Measurements from ENCODE around the gene CPTP.

The CPTP gene

DNA sequence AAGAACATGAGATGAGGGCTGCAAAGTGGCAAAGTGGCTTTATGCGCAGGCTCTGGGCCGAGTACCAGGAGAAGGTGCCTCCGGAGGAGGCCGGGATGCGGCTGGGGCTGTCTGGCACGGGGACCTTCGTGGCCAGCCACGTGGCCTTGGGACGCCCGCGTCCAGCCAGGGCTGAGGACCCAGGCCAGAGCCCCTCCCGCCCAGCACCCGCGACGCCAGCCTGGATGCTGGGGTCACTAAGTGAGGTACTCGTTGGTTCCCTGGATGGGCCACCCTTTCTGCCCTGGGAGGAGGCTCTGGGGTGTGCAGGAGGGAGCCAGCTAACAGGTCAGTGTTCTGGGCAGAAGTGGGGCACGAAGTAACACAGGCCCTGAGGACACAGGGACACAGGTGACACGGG lies 31.8 kb upstream of the CPTP start:
- no peak for DNase-seq

- DNase-seq = no peak
Observed at GRCh38 chr1:1293263-1294249, 31.0 kb upstream of the CPTP start.

DNA sequence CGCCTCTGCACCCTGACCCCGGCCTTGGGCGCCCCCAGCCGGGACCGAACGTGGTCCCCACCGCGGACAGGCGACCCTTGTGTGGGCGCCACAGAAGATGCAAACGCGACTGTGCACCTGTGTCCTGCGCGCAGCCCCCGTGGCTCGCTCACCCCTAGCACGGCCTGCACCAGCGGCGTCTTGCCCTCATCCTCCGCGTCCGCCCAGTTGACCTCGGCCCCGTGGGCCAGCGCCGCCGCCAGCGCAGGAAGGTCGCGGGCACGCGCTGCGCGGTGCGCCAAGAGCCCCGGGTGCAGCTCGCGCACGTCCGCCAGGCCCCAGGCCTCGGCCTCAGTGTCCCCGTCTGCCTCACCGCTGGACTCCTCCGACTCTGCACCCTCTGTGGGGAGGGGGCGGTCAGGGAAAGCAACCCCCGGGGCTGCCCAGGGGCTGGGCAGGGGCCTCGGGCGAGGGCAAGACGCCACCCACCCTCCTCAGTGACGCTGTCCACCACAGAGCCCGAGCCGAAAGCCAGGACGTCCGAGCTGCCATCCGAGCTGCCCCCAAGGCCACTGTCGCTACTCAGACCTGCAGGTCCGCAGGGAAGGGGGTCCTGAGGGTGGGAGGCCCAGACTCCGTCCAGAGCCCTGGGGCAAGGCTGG lies 30.2 kb upstream of the CPTP start:
- DNase-seq = no peak

GRCh38 chr1:1295154-1295923 lies 29.3 kb upstream of the CPTP start:
- no peak for DNase-seq

GRCh38 chr1:1296070-1297061 lies 28.2 kb upstream of the CPTP start:
- DNase-seq = no peak

DNA sequence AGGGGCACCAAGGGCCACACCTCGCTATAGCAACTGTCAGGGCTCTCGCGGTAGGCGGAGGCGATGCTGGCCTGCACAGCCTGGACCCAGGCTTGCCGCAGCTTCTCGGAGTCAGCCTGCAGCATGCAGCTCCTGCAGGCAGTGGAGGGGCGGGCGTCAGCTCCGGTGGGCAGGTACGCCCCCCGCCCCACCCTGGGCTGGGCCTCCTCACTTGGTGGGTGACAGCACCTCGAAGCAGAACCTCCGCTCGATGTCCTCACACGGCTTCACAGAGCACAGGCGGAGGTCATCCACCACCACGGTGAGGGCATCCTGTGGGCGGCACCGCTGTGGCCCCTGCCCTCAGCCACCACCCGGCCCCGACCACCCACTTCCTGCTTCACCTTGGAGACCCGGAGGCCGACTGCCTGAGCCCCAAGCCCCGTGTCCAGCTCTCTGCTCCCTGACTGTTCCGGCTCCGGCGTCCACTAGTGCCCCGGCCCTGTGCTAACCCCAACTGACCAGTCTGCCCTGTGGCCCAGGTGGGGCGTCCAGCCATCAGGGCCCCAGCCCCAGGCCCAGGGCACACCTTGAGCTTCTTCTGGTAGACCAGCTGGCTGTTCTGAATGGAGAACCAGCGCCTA lies 26.7 kb upstream of the CPTP start:
- DNase-seq = no peak

GRCh38 chr1:1298861-1299685 lies 25.5 kb upstream of the CPTP start:
- DNase-seq = no peak

DNA sequence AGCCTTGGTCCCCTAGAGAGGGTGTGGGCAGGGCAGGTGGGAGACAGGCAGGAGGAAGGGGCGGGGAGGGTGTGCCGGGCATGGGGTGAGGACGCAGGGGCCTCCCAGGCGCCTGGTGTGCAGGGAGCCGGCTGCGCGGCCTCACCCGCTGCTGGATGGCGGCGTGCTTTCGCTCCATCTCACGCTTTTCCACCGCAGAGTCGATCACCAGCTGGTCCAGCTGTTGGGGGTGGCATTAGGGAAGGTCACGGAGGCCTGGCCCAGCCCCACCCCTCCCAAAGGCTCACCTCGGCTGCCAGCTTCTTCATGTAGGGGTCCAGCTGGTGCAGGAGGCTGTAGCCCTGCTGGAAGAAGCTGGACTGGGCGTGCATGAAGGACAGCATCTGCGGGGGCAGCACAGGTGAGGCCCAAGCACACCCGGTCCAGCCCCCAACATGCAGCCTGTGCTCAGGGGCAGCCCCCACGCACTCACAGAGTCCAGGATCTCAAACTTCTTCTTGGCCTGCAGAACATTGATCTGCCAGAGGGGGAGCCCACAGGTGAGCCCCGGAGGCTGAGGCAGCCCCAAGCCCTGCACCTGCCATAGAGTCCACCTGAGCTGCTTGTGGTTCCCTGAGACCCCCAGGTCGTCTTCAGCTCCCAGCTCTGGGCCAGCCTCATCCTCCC lies 24.8 kb upstream of the CPTP start:
- no peak for DNase-seq

DNA sequence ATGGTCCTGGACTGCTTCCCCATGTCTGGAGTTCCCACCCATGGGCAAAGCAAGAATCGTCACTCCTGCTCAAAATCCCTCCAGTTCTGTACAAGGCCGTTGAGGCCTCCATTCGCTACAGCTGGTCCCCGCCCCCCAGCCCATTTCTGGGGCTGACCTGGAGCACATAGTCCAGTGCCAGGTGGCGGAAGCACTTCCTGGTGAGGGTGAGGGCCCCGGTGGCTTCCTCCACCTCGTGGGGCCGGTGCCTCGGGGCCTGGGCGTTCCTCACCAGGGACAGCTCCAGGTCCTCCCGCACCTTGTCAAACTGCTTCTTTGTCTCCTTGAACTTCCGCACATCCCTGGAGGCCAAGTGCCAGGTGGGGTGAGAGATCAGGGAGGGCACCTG lies 24.3 kb upstream of the CPTP start:
- no peak for DNase-seq

- DNase-seq = no peak
Observed at GRCh38 chr1:1302006-1302430, 22.6 kb upstream of the CPTP start.

DNA sequence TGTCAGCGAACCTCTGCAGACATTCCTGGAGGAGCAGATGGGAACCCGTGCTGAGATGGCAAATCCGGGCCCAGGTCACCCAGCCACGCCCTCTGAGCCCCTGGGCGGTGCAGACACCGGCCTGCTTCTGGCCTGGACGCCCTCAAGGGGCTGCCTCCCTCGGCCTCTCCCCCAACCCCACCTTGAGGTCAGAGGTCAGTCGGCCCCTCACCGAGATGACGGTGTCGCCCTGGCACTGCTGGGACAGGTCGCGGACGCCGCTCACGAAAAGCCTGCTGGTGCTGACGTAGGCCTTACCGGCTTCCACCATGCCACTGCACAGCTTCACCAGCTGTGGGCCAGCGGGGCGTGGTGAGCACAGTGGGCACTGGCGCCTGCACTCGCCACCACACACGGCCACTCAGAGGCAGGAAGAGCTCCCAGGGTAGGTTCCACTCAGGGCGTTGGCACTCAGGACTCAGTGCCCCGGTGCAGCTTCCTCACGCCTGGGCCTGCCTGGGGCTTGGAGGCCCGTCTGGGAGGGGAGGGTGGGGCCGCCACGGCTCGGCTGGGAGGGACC lies 21.6 kb upstream of the CPTP start:
- no peak for DNase-seq

- no peak for DNase-seq
Observed at GRCh38 chr1:1303736-1304135, 20.9 kb upstream of the CPTP start.

GRCh38 chr1:1304331-1305299 lies 20.0 kb upstream of the CPTP start:
- DNase-seq = no peak

GRCh38 chr1:1305300-1306069 lies 19.1 kb upstream of the CPTP start:
- DNase-seq = peak; percentile 70

DNA sequence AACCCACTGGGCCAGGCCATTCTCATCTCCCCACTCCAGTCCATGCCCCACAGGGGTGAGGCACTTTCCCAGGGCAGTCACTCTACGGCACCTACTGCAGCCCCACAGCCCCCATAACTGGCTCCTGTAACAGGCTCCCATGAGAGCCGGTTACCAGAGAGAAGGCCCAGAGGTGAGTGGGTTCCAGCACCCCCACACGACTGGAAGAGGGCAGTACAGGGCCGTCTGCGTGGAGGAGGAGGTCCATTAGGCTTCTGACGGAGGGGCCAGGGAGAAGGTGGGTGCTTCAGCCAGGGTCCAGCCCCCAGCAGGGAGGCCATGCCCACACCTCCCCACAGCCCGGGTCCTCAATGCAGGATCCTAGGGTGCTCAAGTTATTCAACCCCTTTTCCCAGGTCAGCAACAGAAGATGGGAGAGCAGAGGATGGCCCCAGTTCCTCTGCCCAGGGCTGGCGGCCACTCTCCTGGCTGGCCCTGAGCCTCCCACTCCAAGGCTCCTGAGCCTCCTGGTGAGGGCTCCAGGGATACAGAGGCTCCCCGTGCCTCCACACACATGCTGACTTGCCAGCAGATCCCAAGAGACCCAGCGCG lies 18.4 kb upstream of the CPTP start:
- no peak for DNase-seq

DNA sequence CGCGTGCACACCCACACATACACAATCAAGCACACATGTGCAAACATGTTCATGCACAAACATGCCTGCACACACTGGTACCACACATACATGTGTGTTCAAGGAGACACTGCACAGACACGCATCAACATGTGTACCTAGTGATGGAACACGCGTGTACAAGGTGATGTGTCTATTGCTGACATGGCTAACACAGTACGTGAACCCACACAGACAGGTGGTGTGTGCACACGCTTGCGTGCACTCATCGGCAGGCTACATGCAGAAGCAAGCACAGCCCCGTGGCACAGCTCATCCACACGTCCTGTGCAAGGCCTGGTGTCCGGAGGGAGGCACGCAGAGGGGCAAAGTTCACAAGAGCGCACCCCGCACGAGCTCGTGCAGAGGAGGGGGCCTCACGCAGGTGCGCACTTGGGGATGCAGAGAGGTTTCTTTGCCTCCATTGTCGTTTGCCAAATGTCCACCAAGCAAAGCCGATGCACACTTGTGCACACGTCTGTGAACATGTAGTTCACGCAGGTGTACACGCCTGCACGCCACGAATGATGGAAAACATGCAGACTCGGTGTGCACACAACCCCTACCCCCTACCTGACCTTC lies 17.8 kb upstream of the CPTP start:
- DNase-seq = no peak
